Sigmoid colon (tissue), 4 donors: ENCODE measurements around the gene SETD1B.

ENCODE experiments used
- POLR2AphosphoS5 ChIP-seq, 4 donors: sonication (generic); formaldehyde crosslinking; IDR thresholded peaks; one replicate each; pipeline ENCODE4 v1.6.1; 2017; ENCODE audit warnings: antibody characterized with exemption in 4 of 4
- TF ChIP-seq, protein P1 (sequence below), 4 experiments: fragments of 450-650 bp in 3 of 4; fragments of 200-600 bp in 1 of 4; IDR thresholded peaks; one replicate each; pipeline ENCODE4 v1.5.1; 2016 to 2019; ENCODE audit warnings: antibody characterized with exemption in 4 of 4, mild to moderate bottlenecking in 3 of 4, moderate library complexity in 2 of 4

DNA sequence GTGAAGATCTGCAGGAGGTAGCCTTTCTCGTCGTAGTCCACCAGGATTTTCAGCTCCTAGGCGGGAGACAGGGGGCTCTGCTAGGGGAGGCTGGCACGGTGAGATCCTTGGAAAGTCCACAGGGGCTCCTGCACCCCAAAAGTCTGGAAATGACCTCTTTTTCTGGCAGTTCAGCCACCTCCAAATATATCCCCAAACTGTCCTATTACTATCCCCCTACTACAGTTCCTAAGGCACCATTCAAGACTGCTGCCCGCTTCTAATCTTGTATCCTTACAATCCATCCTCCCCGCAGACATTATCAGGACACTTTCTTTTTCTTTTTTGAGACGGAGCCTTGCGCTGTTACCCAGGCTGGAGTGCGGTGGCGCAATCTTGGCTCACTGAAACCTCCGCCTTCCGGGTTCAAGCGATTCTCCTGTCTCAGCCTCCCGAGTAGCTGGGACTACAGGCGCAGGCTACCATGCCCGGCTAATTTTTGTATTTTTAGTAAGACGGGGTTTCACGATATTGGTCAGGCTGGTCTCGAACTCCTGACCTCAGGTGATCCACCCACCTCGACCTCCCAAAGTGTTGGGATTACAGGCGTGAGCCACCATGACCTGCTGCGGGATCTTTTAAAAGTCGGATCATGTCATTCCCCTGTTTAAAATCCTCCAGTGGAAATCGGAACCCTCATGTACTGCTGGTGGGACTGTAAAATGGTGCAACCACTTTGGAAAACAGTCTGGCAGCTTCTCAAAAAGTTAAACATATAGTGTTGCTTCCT lies 36.4 kb downstream of the SETD1B start:
- TF ChIP-seq POLR2AphosphoS5 (IDR thresholded peaks at IDR 0.05), result no peak
- TF ChIP-seq, protein P1, sequence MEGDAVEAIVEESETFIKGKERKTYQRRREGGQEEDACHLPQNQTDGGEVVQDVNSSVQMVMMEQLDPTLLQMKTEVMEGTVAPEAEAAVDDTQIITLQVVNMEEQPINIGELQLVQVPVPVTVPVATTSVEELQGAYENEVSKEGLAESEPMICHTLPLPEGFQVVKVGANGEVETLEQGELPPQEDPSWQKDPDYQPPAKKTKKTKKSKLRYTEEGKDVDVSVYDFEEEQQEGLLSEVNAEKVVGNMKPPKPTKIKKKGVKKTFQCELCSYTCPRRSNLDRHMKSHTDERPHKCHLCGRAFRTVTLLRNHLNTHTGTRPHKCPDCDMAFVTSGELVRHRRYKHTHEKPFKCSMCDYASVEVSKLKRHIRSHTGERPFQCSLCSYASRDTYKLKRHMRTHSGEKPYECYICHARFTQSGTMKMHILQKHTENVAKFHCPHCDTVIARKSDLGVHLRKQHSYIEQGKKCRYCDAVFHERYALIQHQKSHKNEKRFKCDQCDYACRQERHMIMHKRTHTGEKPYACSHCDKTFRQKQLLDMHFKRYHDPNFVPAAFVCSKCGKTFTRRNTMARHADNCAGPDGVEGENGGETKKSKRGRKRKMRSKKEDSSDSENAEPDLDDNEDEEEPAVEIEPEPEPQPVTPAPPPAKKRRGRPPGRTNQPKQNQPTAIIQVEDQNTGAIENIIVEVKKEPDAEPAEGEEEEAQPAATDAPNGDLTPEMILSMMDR (IDR thresholded peaks at IDR 0.05), result no peak
